HepG2 (cell line): ENCODE results near the gene CACNA1I. TPM values are rescaled to one million over a fixed set of nuclear protein-coding genes. Genes with fewer than 3 reads are reported as not detected.

Experiments used
- ATAC-seq: fragments of 200-7000 bp; cut with Tn5 transposase; 3 replicates; pipeline ENCODE4 v1.9.1; 2020; ENCODE audit warnings: mild to moderate bottlenecking, moderate library complexity
- BruUV-seq: library from RNA; stranded (reverse); fragments of 400-500 nt; replicated peaks from 2 replicates; lab custom pipeline; 2021; lab: Mats Ljungman, UMichigan
- CTCF ChIA-PET: fragments of 300-600 bp; formaldehyde crosslinking; extraction: SDS; loops from one replicate; lab custom pipeline; 2021; ENCODE audit warnings: low total read pairs, inconsistent platforms, low intra/inter-chr PET ratio; lab: Yijun Ruan, JAX
- POLR2A ChIA-PET: fragments of 350-600 bp; sonication (Branson Sonifier 250); formaldehyde crosslinking; loops from one replicate; lab custom pipeline; 2020; ENCODE audit warnings: antibody characterized with exemption, inconsistent platforms; lab: Yijun Ruan, JAX
- DNase-seq: peaks from one replicate; pipeline ENCODE4 v3.0.0-alpha.2; 2015; ENCODE audit warnings: low spot score
- FAIRE-seq: peaks from 3 replicates; lab custom pipeline; 2011; peaks lifted over from hg19 to GRCh38; lab: Jason Lieb, UNC
- H2AFZ ChIP-seq: one replicate; pipeline ENCODE4 v1.6.1; 2011; ENCODE audit warnings: low read length, inconsistent platforms
- H3K27ac ChIP-seq: fragments of 300-600 bp; 3 replicates; pipeline ENCODE4 v1.8.0; 2011; ENCODE audit warnings: mixed run types, mild to moderate bottlenecking, mixed read lengths, low read length, inconsistent platforms; ENCODE audit not compliant: insufficient read depth; ENCODE audit errors: extremely low read length
- H3K27me3 ChIP-seq, 2 experiments: fragments of 200-600 bp in 1 of 2; 2 replicates in 1 of 2; 3 replicates in 1 of 2; pipeline versions ENCODE4 v1.6.0 to v1.8.0; 2011; ENCODE audit warnings: low read length in 2 of 2, mild to moderate bottlenecking in 2 of 2, moderate library complexity in 2 of 2, inconsistent platforms in 1 of 2; ENCODE audit not compliant: insufficient read depth in 2 of 2, control insufficient read depth in 1 of 2
- H3K36me3 ChIP-seq, 2 experiments: fragments of 200-600 bp in 1 of 2; replicated peaks in 1 of 2; 2 replicates in 1 of 2; 3 replicates in 1 of 2; pipeline versions ENCODE4 v1.5.1 to v1.8.0; 2011; ENCODE audit warnings: low read length in 2 of 2, inconsistent platforms in 1 of 2; ENCODE audit not compliant: insufficient read depth in 2 of 2, control insufficient read depth in 1 of 2
- H3K4me1 ChIP-seq: 2 replicates; pipeline ENCODE4 v1.5.1; 2012; ENCODE audit warnings: low read length, inconsistent platforms; ENCODE audit not compliant: insufficient read depth
- H3K4me2 ChIP-seq: 2 replicates; pipeline ENCODE4 v1.6.0; 2011; ENCODE audit warnings: low read depth, low read length, inconsistent platforms
- H3K4me3 ChIP-seq, 3 experiments: fragments of 200-600 bp in 1 of 3; sonication (generic), shearing (Covaris generic) in 1 of 3; replicated peaks in 1 of 3; 2 replicates each; pipeline ENCODE4 v1.5.1; 2011 to 2016; ENCODE audit warnings: low read length in 3 of 3, inconsistent platforms in 2 of 3, low read depth in 2 of 3, mild to moderate bottlenecking in 2 of 3, control low read depth in 1 of 3, mixed read lengths in 1 of 3; ENCODE audit not compliant: insufficient read depth in 1 of 3
- H3K79me2 ChIP-seq: one replicate; pipeline ENCODE4 v1.6.1; 2011; ENCODE audit warnings: low read length, inconsistent platforms; ENCODE audit not compliant: insufficient read depth
- H3K9ac ChIP-seq: 2 replicates; pipeline ENCODE4 v1.6.0; 2011; ENCODE audit warnings: mild to moderate bottlenecking, low read depth, low read length, inconsistent platforms; ENCODE audit not compliant: insufficient read depth
- H3K9me3 ChIP-seq: 2 replicates; pipeline ENCODE4 v1.5.1; 2012; ENCODE audit warnings: mild to moderate bottlenecking, low read length
- H4K20me1 ChIP-seq: 2 replicates; pipeline ENCODE4 v1.6.0; 2011; ENCODE audit warnings: inconsistent platforms, mild to moderate bottlenecking, low read length, moderate library complexity; ENCODE audit not compliant: insufficient read depth
- EZH2 ChIP-seq: conservative IDR thresholded peaks from 2 replicates; pipeline ENCODE4 v1.6.1; 2012; ENCODE audit warnings: mild to moderate bottlenecking, low read depth, low read length, moderate library complexity
- SRSF4 ChIP-seq: fragments of 200-400 bp; formaldehyde crosslinking; IDR thresholded peaks from one replicate; pipeline ENCODE4 v1.6.1; 2018; ENCODE audit warnings: mild to moderate bottlenecking, low read depth, low read length, moderate library complexity; ENCODE audit not compliant: poor library complexity, severe bottlenecking
- STAG1 ChIP-seq: sonication (generic); formaldehyde crosslinking; IDR thresholded peaks from 2 replicates; pipeline ENCODE4 v1.4.0; 2020; ENCODE audit warnings: missing genetic modification reagents
- THYN1 ChIP-seq: sonication (generic); formaldehyde crosslinking; IDR thresholded peaks from 2 replicates; pipeline ENCODE4 v1.8.1; 2023; ENCODE audit warnings: low read depth, mild to moderate bottlenecking, moderate library complexity, missing genetic modification reagents, borderline replicate concordance
- WIZ ChIP-seq: sonication (generic); formaldehyde crosslinking; IDR thresholded peaks from 2 replicates; pipeline ENCODE4 v1.5.1; 2020; ENCODE audit warnings: mild to moderate bottlenecking, missing genetic modification reagents
- ZSCAN22 ChIP-seq: sonication (generic); formaldehyde crosslinking; IDR thresholded peaks from 2 replicates; pipeline ENCODE4 v1.4.0; 2020; ENCODE audit warnings: mild to moderate bottlenecking, missing genetic modification reagents
- WGBS: methylation state at CpG from one replicate; pipeline ENCODE4 v1.1.6; 2017; ENCODE audit warnings: low lambda C conversion rate; 5-methylcytosine and 5-hydroxymethylcytosine counted together
- in situ Hi-C: cut with HindIII; loops from 2 replicates; pipeline ENCODE4 v1.10.0; 2017; ENCODE audit warnings: low pct_unique_long_range_greater_than_20kb; ENCODE audit not compliant: extremely low pct_ligation_motif_present
- intact Hi-C: fragments of 100-400 bp; cut with micrococcal nuclease; formaldehyde crosslinking; loops from one replicate; pipeline ENCODE4 v1.10.0; 2022; ENCODE audit not compliant: unreplicated experiment
- polyA plus RNA-seq, 8 experiments: library from polyadenylated mRNA; depleted of rRNA in 3 of 8; stranded (reverse) in 7 of 8; unstranded in 1 of 8; fragments of >200 nt; fragmentation: Illumina TruSeq in 4 of 8; extraction: Trizol in 4 of 8; gene quantifications; 2 replicates each; pipeline versions ENCODE4 v1.2.1 to v1.2.3, GENCODE V29; 2011 to 2016; ENCODE audit warnings: low read depth in 4 of 8, missing spikeins in 1 of 8, mixed read lengths in 1 of 8; ENCODE audit not compliant: insufficient read depth in 1 of 8
- total RNA-seq, 5 experiments: library from RNA; depleted of rRNA; stranded (reverse); fragments of >200 nt; fragmentation: Illumina TruSeq; extraction: Trizol; gene quantifications; 2 replicates each; pipeline ENCODE4 v1.2.3, GENCODE V29; 2016; ENCODE audit warnings: low read depth in 1 of 5
- TF ChIP-seq, protein P1 (sequence below): sonication (generic); formaldehyde crosslinking; IDR thresholded peaks from 2 replicates; pipeline ENCODE4 v1.8.0; 2022; ENCODE audit warnings: missing genetic modification reagents, mild to moderate bottlenecking, inconsistent platforms, borderline replicate concordance
- TF ChIP-seq, protein P2 (sequence below): sonication (generic); formaldehyde crosslinking; IDR thresholded peaks from 2 replicates; pipeline ENCODE4 v1.5.0; 2020; ENCODE audit warnings: mild to moderate bottlenecking, missing genetic modification reagents, moderate library complexity

The CACNA1I gene
- total and polyA plus RNA-seq, 2 of the 13 experiments (the other 11 are each of a cell fraction or from before 2014, with no cell fraction given) = not detected

DNA sequence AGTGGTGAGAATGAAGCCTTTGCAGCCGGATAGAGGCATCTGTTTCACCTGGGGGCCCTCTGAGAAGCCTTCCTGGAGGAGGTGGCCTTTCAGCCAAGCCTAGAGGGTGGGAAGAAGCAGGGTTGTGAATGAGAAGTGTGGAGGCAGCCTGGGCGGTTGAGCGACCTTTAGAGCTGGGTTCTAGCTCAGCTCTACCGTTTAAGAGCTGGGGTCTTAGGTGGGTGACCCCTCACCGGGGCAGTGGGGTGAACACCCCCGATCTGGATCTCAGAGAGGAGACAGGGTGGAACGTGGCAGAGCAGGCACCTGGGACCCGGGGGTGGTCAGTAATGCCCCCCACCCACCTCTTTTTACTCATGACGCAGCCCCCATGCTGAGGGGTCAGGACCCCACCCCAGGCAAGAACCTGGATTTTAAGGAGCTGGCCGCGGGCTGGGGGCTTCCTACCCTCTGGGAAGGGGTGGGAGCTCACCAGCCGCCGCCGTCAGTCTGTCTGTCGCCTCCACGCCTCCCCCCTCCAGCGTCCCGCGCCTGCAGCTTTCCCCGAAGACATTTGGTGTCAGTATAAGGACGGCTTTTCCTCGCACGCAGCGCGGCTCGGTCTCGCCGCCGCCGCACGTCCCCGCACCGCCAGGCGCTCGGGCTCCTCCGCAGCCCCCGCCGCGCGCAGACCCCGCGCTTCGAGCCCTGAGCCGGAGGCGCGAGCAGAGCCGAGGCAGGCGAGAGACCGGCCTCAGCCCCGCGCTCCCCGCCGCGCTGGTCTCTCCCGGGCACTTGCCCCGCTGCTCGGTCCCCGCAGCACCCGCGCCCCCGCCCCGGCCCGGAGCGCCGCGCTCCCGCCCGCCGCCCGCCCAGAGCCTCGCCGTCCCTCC is 13.3 kb upstream of the CACNA1I start:
- TF ChIP-seq STAG1 = 0 out of 2 replicates have a peak, but pooled peaks have one; percentile 8
- TF ChIP-seq EZH2 = peak; percentile 86
- TF ChIP-seq, protein P1, sequence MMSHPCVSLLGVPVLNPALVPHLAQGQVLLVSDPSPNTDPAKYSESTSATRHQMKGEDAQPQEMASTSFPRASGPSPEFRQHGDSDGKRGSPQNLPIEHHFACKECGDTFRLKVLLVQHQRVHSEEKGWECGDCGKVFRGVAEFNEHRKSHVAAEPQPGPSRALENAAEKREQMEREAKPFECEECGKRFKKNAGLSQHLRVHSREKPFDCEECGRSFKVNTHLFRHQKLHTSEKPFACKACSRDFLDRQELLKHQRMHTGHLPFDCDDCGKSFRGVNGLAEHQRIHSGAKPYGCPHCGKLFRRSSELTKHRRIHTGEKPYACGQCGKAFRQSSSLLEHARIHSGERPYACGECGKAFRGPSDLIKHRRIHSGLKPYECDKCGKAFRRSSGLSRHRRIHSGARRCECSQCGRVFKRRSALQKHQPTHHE (CRISPR knock-in tag) = no peak
- TF ChIP-seq THYN1 (CRISPR knock-in tag) = no peak
- TF ChIP-seq, protein P2, sequence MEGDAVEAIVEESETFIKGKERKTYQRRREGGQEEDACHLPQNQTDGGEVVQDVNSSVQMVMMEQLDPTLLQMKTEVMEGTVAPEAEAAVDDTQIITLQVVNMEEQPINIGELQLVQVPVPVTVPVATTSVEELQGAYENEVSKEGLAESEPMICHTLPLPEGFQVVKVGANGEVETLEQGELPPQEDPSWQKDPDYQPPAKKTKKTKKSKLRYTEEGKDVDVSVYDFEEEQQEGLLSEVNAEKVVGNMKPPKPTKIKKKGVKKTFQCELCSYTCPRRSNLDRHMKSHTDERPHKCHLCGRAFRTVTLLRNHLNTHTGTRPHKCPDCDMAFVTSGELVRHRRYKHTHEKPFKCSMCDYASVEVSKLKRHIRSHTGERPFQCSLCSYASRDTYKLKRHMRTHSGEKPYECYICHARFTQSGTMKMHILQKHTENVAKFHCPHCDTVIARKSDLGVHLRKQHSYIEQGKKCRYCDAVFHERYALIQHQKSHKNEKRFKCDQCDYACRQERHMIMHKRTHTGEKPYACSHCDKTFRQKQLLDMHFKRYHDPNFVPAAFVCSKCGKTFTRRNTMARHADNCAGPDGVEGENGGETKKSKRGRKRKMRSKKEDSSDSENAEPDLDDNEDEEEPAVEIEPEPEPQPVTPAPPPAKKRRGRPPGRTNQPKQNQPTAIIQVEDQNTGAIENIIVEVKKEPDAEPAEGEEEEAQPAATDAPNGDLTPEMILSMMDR = 0 out of 2 replicates have a peak, but pooled peaks have one; percentile 19
- peak; percentile 76; the same call in 1 of the 2 replicates for TF ChIP-seq ZSCAN22
- TF ChIP-seq SRSF4 = no peak
- TF ChIP-seq WIZ = no peak
- TF ChIP-seq, all 625 proteins: peak for 4
- intact Hi-C loops = no loop called here
- no peak for DNase-seq
- H3K4me3 ChIP-seq = no peak overlapping the region
- H3K27ac ChIP-seq = no peak overlapping the region
- ChIA-PET CTCF (no interaction called here), POLR2A (no interaction called here)
- no peak overlapping the region for H3K9ac ChIP-seq
- no peaks in the 10 kb centered on the region for H3K36me3 ChIP-seq
- in situ Hi-C loops = no loop called here
- no peak for ATAC-seq
- peaks cover 9 to 39% of the 10 kb centered on the region in 2 experiments; a peak in 4 of 5 replicates for H3K27me3 ChIP-seq
- H3K9me3 ChIP-seq = no peaks in the 10 kb centered on the region
- no peaks in the 10 kb centered on the region for H3K4me1 ChIP-seq
- no peak overlapping the region for H2AFZ ChIP-seq
- H3K4me2 ChIP-seq = no peak overlapping the region
- H4K20me1 ChIP-seq = no peaks in the 10 kb centered on the region
- H3K79me2 ChIP-seq = no peaks in the 10 kb centered on the region
- no TSS peak for BruUV-seq
- FAIRE-seq = no peak
- WGBS = 7% methylated on average over 20 of the region's 72 CpGs
